IPS-18c (cell line): ENCODE measurements around the gene NAA50.
A peak's percentile ranks its signal among the peaks of the same experiment; 100 is the strongest.

ENCODE experiments used
- H3K4me3 ChIP-seq: 2 replicates; pipeline ENCODE4 v1.7.0; 2013; ENCODE audit warnings: low read depth, mild to moderate bottlenecking, low read length, moderate library complexity; ENCODE audit not compliant: insufficient read depth
- H3K9me3 ChIP-seq: one replicate; pipeline ENCODE4 v1.6.1; 2013; ENCODE audit warnings: mild to moderate bottlenecking, low read length, moderate library complexity; ENCODE audit not compliant: control insufficient read depth, insufficient read depth

The NAA50 gene

DNA sequence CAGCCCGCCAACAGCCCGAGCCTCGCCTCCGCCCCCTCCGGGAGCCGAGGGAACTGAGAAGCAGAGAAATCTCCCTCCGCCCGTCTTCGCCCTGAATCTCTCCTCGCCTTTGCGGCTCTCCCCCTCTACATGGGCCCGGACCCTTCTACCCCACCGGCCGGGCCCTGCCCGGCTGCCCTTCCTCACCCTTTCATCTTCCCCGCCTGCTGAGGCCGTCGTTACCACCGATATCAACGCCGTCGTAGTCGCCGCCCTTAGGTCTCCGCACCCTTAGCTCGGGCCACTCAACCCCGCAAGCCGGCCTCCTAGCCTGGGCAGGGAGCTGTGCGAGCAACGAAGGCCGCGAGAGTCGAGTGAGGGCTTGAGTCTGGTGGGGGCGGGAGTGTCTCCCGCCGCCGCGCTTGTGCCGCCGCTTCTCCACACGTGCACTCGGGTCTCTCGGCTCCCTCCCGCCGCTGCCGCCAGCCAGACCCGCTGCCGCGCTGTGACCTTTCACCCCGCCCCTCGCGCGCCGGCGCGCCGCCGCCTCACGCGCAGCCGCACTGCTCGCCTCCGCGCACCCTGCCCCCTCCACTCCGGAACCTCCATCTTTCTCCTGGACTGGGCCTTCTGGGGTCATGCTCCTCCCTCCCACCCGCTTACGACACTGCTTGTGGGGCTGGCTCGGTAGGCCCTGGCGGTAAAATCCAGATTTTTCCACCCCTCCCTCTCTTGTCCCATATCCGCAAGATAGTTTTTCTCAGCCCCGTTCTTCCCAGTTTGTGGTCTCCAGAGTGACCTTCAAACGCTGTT, at the start of gene NAA50:
TSS of gene NAA50 (minus strand) at position 494 of the 792 bp plus-strand sequence. CDS start at position 194, 300 bp downstream.
- Histone ChIP-seq H3K4me3 (peak within 1 kb of the TSS; percentile 99), H3K9me3 (no peaks in the 10 kb centered on the region)

DNA sequence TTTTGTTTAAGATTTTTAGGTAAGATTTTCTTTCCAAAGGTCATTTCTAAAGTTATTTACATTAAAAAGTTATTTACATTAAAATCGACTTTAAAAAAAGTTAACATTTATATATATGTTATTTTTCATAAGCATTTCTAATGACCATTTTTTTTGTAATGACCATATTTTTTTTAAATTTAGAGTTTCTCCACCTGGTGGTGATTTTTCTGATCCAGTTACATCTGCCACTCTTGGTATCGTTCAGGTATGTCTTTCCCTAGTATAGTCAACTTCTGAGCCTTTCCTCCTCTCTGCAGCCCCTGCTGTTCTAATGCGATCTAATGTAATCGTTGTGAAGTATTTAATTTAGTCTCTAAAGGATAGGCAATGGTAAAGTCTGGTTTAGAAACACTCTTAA, 49.6 kb upstream of the NAA50 start:
- Histone ChIP-seq H3K9me3 (no peaks in the 10 kb centered on the region), H3K4me3 (no peak overlapping the region)

DNA sequence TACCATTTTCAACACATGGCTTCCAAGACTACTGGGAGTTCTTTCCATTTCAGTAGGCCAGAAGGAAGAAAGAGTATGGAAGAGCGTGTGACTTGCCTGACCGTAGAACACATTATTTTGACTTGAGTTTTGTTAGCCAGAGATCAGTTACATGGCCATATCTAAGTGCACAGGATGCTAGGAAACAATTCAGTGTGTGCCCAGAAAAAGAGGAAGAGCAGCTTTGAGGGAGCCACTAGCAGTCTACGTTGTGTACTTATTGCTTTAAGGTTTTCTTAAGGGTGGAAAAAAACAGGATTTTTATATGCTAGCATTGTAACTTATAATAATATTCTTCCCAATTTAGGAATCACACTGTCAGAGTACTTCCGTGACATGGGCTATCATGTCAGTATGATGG, 48.5 kb upstream of the NAA50 start:
- Histone ChIP-seq H3K9me3 (no peaks in the 10 kb centered on the region), H3K4me3 (no peak overlapping the region)

DNA sequence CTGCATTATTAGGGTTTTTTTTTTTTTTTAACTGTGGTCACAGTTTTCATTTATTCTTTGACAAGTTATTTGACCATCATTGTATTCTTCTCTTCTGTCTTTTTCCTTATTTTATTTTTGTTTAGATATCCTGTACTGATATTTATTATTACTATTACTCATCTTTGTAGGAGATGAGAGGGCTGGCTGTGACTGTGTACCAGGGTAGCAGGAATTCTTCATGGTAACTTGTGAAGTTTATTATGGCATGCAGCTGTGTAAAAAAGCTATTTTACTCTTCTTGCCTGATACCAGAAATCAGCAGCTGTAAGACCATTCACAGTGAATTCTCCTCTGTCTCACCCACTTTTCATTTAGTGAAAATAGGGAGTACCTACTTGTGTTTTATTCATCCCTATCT, 45.3 kb upstream of the NAA50 start:
- no peaks in the 10 kb centered on the region for H3K9me3 ChIP-seq
- no peak overlapping the region for H3K4me3 ChIP-seq

DNA sequence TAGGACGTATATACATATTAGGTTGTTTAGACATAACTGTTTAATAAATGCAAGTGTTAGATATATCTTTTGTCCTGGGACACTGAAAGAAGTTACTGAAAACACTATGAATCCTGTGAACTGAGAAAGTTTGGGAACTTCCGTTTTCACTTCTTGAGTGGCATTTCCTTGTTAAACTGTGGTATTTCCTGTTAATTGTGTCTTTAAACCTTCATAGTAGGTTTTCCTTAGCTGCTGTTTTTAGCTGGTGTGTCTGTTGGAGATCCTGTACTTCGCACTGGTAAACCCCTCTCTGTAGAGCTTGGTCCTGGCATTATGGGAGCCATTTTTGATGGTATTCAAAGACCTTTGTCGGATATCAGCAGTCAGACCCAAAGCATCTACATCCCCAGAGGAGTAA, 37.9 kb upstream of the NAA50 start:
- H3K9me3 ChIP-seq, result no peaks in the 10 kb centered on the region
- no peak overlapping the region for H3K4me3 ChIP-seq

DNA sequence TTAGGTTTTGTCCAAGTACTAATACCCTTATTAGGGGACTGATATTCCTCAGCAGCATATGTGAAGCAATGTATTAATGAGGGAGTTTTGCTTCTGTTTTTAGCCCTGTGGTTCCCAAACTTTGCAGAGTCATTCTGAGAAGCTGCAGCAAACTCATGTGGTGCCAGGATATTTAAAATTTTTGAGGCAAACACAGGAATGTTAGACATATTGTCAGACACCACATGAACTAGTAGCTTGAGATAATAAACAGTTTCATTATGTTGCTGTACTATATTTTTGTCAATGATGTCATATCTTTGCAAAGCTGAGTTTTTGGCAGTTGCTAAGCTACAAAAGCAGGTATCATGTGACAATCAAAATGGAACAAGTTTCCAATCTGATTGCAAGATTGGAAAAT, 37.4 kb upstream of the NAA50 start:
- no peaks in the 10 kb centered on the region for H3K9me3 ChIP-seq
- H3K4me3 ChIP-seq, result no peak overlapping the region

DNA sequence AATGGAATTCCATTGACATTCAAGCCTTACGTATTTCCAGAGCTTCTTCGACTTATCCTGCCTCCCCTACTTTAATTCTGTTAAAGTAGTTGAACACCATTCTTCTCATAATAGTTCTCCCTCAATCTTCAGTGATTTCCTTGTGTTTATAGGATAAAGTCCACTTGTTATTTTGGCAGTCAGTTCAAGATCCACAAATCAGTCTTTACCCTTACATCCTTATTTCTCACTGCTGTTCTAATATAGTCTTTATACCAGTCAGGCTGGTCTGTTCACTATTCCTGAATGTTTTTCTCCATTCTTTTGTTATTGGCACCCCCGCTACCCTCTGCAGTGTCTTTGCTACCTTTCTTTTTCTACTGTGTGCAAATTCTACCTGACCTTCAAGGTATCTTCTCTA, 30.5 kb upstream of the NAA50 start:
- H3K4me3 ChIP-seq, result no peak overlapping the region
- H3K9me3 ChIP-seq, result no peaks in the 10 kb centered on the region

DNA sequence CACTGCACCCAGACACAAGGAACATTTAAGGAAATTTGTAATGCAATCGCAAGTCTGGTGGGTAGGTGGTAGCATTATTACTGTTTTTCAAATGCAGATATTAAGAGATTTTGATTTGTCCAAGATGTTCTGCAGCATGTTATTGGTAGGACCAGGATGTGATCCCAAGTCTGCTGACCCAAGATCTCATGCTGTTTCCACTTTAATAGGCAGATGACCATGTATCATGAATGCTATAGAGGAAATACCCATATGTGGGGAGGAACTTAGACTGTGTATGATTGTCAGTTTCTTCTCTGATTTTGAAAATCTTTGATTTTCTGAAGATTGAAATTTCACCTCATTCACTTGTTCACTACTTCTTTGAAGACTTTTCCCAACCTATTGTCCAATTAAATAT, 29.5 kb upstream of the NAA50 start:
- Histone ChIP-seq H3K4me3 (no peak overlapping the region), H3K9me3 (no peaks in the 10 kb centered on the region)

DNA sequence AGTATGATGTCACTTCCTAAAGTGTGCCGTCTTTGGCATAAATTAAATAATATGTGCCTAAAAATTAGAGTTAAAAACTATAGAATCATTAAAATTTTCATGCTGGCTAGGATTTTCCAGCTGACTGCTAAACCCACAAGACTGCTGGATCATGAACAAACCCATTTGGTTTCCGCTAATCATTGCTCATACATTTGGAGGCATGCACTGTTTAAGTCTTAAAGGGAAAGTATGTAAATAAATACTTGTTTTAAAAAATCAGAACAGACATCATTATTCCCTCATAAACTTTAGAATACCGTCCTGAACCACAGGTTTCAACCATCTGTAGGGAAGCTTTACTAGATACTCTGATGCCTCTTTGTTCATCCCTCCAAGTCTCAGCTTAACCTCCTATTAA, 27.3 kb upstream of the NAA50 start:
- H3K9me3 ChIP-seq, result no peaks in the 10 kb centered on the region
- H3K4me3 ChIP-seq, result no peak overlapping the region

DNA sequence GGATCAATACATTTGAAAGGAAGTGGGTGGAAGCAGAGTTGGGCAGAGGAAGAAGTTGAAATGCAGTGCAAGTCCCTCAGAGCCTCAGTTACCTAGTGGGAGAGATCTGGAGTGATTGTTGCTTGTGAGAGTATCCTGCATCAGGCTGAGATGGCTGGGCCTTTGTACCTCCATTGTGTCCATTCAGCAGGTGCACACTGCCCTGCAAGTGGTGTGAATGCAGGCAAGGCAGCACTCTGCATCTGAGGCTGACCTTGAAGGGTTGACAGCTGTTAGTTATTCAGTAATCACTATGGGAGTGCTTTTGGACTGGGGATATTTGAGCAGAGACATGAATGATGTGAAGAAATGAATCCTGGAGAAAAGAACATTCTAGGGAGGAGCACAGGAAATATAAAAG, 25.9 kb upstream of the NAA50 start:
- H3K9me3 ChIP-seq, result no peaks in the 10 kb centered on the region
- no peak overlapping the region for H3K4me3 ChIP-seq

DNA sequence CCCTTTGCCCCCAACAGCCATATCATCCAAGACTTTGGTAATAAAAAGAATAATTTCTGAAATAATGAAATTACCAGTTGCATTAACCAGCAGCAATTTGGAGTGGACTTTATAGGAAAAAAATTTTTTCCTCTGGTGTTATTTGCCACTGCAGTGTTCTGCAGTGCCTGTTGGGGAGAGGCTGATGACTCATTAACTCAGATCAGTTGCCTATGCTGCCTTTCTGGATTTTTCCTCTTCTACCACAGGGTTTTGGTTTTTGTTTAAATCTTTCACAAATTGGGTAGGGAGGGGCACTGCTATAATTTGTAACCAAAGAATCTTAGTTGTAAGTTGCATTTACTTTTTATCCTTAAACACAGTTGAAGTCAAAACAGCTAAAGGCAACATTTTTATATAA, 23.5 kb upstream of the NAA50 start:
- H3K4me3 ChIP-seq, result no peak overlapping the region
- no peaks in the 10 kb centered on the region for H3K9me3 ChIP-seq

DNA sequence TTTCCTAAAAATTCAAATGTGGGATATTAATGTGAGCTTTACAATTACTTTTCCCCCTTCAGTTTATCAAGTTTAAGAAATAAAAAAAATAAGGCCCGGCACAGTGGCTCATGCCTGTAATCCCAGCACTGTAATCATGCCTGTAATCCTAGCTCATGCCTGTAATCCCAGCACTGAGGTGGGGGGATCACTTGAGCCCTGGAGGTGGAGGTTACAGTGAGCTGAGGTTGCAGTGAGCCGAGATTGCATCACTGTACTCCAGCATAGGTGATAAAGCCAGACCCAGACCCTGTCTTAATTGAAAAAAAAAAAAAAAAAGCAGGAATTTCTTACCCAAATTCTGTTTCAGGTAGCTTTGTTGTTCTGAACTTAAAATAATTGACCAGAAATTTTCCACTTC, 18.6 kb upstream of the NAA50 start:
- Histone ChIP-seq H3K9me3 (peaks cover under 1% of the 10 kb centered on the region), H3K4me3 (no peak overlapping the region)

DNA sequence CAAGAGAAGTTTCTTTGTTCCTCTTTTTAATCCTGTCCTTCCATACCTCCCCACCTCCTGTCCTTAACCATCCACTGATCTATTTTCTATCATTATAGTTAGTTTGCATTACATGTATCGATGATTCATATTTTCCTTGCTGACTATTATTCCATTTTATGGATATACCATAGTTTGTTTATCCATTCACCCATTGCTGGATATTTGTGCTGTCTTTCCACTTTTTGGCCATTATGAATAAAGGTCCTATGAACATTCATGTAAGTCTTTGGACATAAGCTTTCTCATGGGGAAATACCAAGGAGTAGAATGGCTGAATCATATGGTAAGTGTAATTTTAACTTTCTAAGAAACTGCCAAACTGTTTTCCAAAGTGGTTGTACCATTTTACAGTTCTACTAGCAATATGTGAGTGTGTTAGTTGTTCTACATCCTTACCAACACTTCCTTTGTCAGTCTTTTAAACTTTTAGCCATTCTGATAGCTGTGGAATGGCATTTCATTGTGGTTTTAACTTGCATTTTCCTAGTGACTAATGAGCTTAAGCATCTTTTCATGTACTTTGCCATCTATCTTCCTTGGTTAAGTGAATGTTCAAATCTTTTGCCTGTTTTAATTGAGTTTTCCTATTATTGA, 12.5 kb upstream of the NAA50 start:
- Histone ChIP-seq H3K9me3 (peaks cover 2% of the 10 kb centered on the region), H3K4me3 (no peak overlapping the region)

DNA sequence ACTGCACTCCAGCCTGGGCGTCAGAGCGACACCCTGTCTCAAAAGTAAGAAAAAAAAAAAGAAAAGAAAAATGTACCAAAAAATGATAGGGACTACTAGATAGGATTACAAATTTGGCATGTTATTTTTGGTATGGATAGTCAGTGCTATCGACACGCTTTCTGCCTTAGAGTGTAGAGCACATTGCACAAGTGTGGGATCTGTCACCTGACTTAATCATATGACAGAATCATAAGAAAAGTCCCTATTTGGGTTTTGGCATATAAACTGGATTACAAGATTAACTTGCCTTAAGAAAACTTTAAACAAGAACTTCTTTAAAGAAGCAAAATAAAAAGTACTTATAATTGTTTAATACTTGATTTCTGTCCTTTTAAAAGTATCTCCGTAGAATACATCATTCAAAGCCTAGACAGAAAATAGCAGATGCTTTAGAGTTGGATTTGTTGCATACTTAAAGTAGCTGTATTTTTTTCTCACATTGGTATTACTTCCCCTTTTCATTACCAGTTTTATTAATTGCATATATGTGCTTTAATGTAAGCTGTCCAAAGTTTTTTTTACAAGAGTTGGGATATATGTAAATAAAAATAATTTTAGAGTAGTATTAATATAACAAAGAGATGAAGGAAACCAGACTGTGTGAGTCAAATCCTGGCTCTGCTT, 8.6 kb upstream of the NAA50 start:
- H3K9me3 ChIP-seq, result peaks cover under 1% of the 10 kb centered on the region
- no peak overlapping the region for H3K4me3 ChIP-seq

DNA sequence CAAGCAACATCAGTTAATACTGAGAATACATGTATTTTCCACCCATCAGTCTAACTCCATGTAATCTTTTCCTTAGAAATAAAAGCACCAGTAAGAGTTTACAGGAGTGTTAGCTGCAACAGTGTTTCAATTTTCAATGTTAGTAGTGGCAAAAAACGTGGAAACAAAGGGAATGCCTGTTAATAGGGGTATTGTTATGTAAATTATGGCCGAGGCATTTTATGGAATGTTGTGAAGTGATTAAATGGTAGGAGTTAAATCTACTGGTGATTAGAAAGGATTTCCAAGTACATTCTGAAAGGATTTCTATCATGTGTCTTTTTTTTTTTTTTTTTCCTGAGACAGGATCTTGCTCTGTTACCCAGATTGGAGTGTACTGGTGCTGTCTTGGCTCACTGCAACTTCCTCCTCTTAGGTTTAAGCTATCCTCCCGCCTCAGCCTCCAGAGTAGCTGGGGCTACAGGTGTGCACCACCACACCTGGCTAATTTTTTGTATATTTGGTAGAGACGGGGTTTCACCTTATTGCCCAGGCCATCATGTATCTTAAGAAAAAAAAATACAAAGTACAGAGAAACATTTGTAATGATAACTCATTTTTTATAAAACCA, 7.4 kb upstream of the NAA50 start:
- no peak overlapping the region for H3K4me3 ChIP-seq
- H3K9me3 ChIP-seq, result no peaks in the 10 kb centered on the region

DNA sequence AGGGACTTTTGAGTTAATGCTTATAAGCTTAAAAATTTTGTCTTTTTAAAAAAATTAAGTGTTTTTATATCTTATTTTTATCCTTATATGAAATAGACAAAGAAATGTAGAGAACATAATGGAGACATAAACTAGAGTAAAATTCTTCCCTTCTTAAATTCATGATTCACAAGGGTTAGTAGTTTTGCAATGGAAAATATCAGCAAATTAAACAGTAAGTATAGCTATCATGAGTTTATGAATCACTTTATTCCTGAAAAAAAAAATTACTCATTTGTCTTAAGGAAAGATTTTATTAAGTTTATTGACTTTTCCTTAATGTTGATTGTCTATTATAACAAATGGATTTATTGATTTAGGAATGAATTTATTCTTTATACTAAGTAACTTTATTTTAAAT, 5.1 kb upstream of the NAA50 start:
- Histone ChIP-seq H3K4me3 (no peak overlapping the region), H3K9me3 (no peaks in the 10 kb centered on the region)

DNA sequence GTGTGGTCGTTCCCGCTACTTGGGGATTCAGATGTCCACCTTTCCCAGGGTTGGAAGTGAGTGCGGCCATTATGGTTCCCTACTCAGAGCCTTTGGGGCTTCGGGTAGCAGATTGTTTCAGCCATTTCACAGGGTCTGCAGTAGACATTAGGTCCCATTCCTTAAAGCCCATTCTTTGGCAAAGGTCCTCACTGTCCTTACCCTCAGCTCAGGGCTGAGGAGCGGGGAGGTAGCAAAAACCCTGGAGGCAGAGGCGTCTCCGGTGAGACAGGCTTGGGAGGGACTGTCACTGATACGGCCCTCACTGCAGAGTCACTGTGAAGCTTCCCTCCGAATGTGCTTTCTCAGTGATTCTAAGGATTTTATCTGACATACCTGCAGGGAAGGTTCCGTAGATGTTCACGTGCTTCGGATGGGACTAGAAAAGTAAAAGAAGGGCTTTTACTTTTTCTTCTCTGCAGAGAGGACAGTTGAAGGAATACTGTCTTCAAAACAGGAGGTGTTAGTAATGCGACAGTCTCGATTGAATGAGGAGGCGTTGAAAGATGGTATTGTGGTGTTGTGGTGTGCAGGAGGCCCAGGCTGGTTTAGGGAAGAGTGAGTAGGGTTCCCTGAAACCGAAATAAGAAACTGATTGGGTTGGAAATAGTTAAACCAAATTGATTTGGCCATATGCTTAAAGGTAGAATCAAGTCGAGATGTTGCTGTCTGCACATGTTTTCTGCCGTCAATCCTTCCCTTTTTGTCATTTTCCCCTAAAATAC, 1.4 kb upstream of the NAA50 start:
- no peaks in the 10 kb centered on the region for H3K9me3 ChIP-seq
- peak overlapping the region; percentile 99 for H3K4me3 ChIP-seq
